ENCODE data around the gene BSN. TPM values are rescaled to one million over a fixed set of nuclear protein-coding genes. Genes with fewer than 3 reads are reported as not detected.
A peak's percentile ranks its signal among the peaks of the same experiment; 100 is the strongest.

The BSN gene
- total and polyA plus RNA-seq, 2 donors (not counting 3 experiments of a cell fraction or from before 2014, with no cell fraction given): 0.04 to 0.27 TPM

- Histone ChIP-seq H3K4me3 (replicated peaks in 1 of 3; ENCODE audit: insufficient read depth in 1 of 3, low read depth in 1 of 3, low read length in 3 of 3) (peak overlapping the region; percentile 41 to 47 (median 44)), H3K9me3 (replicated peaks; ENCODE audit: control insufficient read depth, insufficient read depth, low read length) (no peaks in the 10 kb centered on the region), H3K79me2 (ENCODE audit: control insufficient read depth, insufficient read depth, low read length) (peaks cover 3% of the 10 kb centered on the region), H3K27ac (ENCODE audit: insufficient read depth, low read depth, low read length) (peak overlapping the region; percentile 40), H4K20me1 (replicated peaks; ENCODE audit: control insufficient read depth, extremely low read depth, insufficient read depth, low read length) (no peaks in the 10 kb centered on the region), H3K4me2 (ENCODE audit: insufficient read depth, low read length) (peak overlapping the region; percentile 11), H2AFZ (ENCODE audit: low read depth, low read length) (peak overlapping the region; percentile 52), H3K36me3 (ENCODE audit: control insufficient read depth in 2 of 2, extremely low read depth in 1 of 2, insufficient read depth in 2 of 2, low read length in 2 of 2) (peaks cover 0 to under 1% of the 10 kb centered on the region in 2 experiments), H3K27me3 (ENCODE audit: control insufficient read depth in 2 of 2, insufficient read depth in 2 of 2, low read length in 2 of 2) (no peaks in the 10 kb centered on the region), H3K4me1 (ENCODE audit: control insufficient read depth, extremely low read depth, insufficient read depth, low read length) (peaks cover 4% of the 10 kb centered on the region), H3K9ac (replicated peaks; ENCODE audit: extremely low read depth, insufficient read depth, low read length) (peak overlapping the region; percentile 50), H3K9me1 (replicated peaks; ENCODE audit: control insufficient read depth, extremely low read depth, insufficient read depth, low read length) (no peaks in the 10 kb centered on the region)
- dilution Hi-C loops (cut with MboI; ENCODE audit: extremely low pct_ligation_motif_present, low sequenced_read_pairs): no loop called here
- BruUV-seq (replicated peaks): no TSS peak
- DNase-seq (ENCODE audit: low read depth, low spot score) (no peak), FAIRE-seq (no peak)
- ChIA-PET CTCF (interaction anchor here (2.2 kb wide), 1 partner anchor 135 kb away, joined by 11 read pairs; no protein-coding TSS in a partner anchor), POLR2A (no interaction called here)
- TF ChIP-seq POLR2A (IDR thresholded peaks at IDR 0.05; ENCODE audit: low read depth, low read length): no peak
- TF ChIP-seq GATA2 (IDR thresholded peaks at IDR 0.05; ENCODE audit: insufficient read depth, insufficient read length, low read depth, low read length): no peak
- TF ChIP-seq, protein P1, sequence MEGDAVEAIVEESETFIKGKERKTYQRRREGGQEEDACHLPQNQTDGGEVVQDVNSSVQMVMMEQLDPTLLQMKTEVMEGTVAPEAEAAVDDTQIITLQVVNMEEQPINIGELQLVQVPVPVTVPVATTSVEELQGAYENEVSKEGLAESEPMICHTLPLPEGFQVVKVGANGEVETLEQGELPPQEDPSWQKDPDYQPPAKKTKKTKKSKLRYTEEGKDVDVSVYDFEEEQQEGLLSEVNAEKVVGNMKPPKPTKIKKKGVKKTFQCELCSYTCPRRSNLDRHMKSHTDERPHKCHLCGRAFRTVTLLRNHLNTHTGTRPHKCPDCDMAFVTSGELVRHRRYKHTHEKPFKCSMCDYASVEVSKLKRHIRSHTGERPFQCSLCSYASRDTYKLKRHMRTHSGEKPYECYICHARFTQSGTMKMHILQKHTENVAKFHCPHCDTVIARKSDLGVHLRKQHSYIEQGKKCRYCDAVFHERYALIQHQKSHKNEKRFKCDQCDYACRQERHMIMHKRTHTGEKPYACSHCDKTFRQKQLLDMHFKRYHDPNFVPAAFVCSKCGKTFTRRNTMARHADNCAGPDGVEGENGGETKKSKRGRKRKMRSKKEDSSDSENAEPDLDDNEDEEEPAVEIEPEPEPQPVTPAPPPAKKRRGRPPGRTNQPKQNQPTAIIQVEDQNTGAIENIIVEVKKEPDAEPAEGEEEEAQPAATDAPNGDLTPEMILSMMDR (IDR thresholded peaks at IDR 0.05; ENCODE audit: extremely low read depth in 1 of 2, insufficient read depth in 1 of 2, low read depth in 1 of 2, low read length in 2 of 2): no peak
- TF ChIP-seq FOS (IDR thresholded peaks at IDR 0.05; ENCODE audit: borderline replicate concordance, insufficient read depth, low read length): no peak
- no peak for TF ChIP-seq POLR2AphosphoS5 (IDR thresholded peaks at IDR 0.05; ENCODE audit: insufficient read depth, low read depth, low read length)
- TF ChIP-seq EZH2 (IDR thresholded peaks at IDR 0.05; ENCODE audit: borderline replicate concordance, low read depth, low read length, severe bottlenecking): no peak
- TF ChIP-seq JUN (IDR thresholded peaks at IDR 0.05; ENCODE audit: borderline replicate concordance, insufficient read depth, insufficient read length, low read depth): no peak
- TF ChIP-seq MYC (IDR thresholded peaks at IDR 0.05; ENCODE audit: low read depth, low read length): no peak
- TF ChIP-seq, protein P2, sequence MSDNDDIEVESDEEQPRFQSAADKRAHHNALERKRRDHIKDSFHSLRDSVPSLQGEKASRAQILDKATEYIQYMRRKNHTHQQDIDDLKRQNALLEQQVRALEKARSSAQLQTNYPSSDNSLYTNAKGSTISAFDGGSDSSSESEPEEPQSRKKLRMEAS (IDR thresholded peaks at IDR 0.05; ENCODE audit: insufficient read depth, insufficient read length): no peak
- intact Hi-C loops (cut with micrococcal nuclease): loop anchor here (1.0 kb wide), 1 partner anchor 15 kb away; the partner anchor contains the start of genes MST1 and RNF123
Measured at GRCh38 chr3:49674497-49674983, 120.3 kb downstream of the BSN start.

Measured in endothelial cell of umbilical vein (primary cell).